CD4-positive, alpha-beta T cell treated with Interleukin-15 for 1 hour (primary cell): ENCODE data around the gene PTPN22.
A peak's percentile ranks its signal among the peaks of the same experiment; 100 is the strongest.

Experiments used
- DNase-seq: peaks from one replicate; pipeline ENCODE4 v3.0.0-alpha.2; 2020

The PTPN22 gene

DNA sequence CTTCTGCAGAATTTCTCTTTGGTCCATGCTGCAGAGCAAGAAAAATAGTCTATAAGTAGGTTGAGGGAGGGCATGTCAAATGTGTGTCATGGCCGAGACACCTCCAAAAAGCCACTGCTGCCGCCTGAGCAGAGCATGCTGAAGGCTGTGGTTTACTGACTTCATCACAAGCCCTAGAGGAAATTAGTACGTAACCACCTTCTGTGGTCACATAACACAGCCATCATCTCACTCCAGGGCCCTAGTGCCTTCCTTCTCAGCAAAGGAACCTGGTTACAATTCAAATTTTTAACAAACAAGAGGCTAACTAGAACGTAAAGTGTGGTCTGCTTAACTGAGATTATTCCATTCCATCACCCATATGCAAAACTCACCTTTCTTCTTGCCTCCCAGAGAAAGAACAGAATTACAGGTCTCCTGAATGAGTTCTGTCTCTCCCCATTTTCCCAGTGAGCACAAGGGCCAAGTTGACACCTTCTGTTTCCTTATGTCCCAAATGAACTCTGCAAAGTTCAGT lies at the start of gene PTPN22:
PTPN22 (minus strand) TSS at position 116 of the 517 bp plus-strand sequence.
- peak; percentile 89 for DNase-seq

DNA sequence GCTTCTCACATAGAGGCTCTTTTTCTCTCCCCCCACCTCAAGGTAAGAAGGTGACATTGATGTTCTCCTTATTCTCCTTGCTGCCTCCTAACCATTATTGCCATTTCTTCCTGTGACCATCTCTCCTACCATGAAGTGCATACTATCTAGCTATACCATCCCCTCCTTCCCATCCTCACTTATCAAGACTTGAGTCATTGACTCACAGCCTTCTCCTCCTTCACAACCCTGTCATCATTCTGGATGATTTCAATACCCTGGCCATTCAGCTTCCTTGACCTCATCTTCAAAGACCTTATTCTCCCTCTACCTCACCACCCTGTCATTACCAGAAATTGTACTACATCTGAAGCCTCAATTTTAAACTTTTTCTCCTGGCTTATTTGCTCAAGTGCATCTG lies 46.7 kb upstream of the PTPN22 start:
- no peak for DNase-seq

DNA sequence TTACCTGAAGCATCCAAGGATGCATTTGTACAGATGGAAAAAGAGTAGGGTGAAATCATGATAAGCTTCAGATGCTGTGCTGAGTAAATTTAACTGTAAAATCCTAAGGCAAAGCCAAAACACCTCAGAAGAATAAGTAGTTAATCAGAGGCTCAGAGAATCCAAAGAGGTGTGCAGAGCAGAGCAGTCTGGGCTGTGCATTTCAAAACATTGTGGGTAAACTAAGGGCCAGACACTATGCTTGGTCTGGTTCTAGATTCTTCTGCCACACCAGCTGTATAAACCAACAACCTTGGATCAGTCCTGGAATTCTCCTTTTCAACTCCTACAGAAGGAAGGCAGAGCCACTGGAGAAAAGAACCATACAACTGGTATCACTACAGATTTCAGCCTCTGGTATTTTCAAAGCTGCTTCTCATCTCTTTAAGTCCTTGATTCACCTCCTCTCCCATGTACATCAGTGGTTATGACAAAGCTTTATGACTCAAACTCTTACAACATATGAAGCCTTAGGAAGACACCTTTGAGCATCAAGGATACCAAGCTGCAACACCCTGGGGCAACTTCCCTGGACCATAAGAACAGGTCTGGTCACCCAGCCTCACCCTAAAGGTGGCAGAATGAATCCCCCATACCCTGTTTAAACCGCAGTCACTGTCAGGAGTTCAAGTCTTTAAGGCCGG lies 46.0 kb upstream of the PTPN22 start:
- no peak for DNase-seq

DNA sequence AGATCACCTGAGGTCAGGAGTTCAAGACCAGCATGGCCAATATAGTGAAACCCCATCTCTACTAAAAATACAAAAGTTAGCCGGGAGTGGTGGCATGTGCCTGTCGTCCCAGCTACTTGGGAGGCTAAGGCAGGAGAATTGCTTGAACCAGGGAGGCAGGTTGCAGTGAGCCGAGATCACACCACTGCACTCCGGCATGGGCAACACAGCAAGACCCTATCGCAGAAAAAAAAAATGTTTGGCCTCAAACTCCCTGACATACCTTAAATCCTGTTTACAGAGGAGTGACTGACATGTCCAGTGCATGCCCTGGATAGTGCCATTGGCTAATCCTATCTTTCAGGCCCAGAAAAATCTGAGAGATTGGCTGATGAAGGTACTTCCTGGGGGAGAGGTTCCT lies 45.5 kb upstream of the PTPN22 start:
- DNase-seq, result no peak

DNA sequence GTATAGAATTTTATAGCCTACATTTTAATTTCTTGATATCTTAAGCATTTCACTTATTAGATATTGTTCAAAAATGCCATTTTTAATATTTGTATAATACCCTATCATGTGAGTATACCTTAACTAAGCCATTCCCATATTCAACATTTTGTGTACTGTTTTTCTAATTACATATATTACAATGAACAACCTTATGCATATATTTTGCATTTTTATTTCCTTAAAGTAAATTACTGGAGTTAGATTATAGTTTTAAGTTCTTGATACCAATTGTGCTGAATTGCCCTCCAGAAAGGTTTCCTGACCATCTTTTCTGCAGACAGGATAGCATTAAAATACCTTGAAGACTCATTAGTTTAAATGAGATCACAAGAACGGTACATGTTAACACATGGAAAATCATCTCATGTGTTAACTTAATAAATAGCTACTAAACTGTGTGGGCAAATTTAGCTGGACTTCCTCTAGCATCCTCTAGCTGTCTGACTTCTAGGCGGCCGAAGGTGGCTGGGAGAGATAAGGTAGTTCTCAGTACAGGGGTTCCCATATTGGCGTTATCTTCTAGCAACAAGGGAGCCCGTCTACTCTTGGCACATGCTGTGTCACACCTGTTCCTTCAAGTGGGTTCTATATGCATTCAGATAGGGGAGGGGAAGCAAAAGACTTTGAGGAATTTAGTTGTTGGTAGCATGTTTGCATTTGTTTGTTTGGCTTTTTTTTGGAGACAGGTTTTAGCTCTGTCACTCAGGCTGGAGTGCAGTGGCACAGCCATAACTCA lies 42.6 kb upstream of the PTPN22 start:
- no peak for DNase-seq

DNA sequence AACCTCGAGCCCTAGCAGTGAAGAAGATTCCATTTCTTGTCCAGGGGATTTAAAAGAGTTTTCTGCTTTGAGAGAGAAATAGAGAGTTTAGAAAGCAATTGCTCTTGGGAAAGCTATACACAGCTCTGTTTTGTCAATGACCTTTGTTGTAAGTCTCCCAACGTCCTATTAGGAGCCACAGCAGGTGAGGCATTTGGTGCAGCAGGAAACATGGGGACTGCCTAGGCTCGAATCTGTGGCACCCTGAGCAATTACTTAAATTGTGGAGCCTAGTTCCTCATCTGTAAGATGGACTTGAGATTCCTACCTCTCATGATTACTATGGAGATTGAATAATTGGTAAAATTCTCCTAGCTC lies 41.8 kb upstream of the PTPN22 start:
- no peak for DNase-seq

DNA sequence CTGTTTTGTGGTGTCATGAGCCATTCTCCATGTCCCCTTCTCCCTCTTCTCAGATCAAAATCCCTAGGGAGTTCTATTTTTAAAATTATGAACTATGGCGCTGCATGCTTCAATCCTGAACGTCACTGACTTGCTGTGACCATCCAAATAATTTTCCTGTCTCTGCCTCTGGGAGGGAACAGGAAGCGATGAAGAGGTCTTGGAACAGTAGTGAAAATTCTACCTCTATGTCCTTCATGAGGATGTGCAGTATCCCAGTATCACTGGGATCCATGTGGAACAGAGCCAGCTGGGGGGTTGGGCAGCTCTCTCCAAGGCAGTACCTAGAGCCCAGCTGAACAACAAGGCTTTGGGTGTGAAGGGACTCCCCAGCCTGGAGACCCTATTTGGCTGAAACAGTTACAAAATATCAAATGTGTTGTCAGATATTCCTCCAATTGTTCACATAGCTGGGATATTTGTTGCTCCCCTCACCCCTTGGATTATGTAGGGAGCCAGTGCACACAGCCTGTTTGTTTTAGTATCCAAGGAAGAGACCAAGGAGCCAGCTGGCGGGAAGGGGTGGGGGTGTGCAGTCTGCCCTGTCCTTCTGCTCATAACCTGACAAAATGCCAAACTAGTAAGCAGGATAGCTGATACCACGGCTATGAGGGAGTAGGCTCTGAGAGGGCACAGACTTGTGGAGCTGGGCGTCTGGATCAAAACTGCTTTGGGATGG lies 41.2 kb upstream of the PTPN22 start:
- DNase-seq, result no peak

DNA sequence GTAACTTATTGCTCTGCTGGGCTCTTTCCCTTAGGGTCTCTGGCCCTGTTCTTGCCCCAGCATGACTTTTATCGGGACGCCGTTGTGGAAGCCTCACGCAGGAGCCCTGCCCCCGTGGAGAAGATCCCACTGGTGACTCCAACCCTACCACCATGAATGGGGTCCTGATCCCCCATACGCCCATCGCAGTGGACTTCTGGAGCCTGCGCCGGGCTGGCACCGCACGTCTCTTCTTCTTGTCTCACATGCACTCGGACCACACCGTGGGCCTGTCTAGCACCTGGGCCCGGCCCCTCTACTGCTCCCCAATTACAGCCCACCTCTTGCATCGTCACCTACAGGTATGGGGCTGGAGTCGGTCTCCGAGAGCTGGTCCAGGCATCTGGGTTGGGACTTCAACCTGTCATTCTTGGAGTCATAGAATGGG lies 33.9 kb upstream of the PTPN22 start:
- no peak for DNase-seq

- DNase-seq, result peak; percentile 99
These were observed 33.3 kb upstream of the PTPN22 start, which contains the start of the genes AP4B1 and DCLRE1B for GRCh38 chr1:113904674-113905434. Gene AP4B1 (minus strand): TSS chr1:113904799. CDS start chr1:113904717, 82 bp downstream. Gene DCLRE1B (plus strand): TSS chr1:113905326. CDS start chr1:113905587, 261 bp downstream.

DNA sequence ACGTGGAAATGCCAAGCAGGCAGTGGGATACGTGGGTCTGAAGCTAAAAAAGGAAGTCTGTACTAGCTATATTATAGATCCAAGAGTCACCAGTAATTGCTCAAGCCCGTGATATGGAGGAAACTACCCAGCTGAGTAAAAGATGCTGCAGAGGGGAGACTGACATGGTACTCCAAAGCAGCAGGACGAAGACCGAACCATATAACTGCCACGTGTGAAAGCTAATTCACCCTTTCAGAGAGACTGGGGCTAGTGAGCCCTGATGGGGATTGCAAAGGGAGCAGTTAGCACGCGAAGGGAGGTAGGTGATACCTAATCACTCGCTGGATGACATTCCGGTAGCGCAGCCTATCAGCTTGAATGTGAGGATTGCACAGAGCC lies 32.8 kb upstream of the PTPN22 start:
- DNase-seq, result no peak

GRCh38 chr1:113903501-113904292 lies 32.2 kb upstream of the PTPN22 start:
- no peak for DNase-seq

- DNase-seq, result no peak
These were observed 29.7 kb upstream of the PTPN22 start for GRCh38 chr1:113901191-113901590.

DNA sequence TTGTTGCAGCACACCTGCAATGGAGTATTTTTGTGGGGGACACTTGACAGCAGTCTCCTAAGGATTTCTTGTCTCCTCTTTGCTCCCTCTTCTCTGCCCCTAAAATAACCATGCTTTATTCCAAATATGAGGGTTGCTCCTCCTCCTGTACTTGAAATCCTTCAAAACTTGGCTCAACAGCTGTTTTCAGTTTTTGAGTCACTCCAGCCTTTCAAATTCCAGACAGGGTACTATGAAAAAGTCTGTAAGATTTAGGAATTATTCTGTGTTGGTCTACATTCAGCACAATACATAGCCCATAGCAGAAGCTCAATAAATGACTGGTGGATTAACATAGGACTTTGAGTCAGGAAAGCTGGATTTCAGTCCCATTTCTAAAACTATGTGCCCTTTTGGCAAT lies 27.6 kb upstream of the PTPN22 start:
- DNase-seq, result no peak

GRCh38 chr1:113898241-113898814 lies 26.8 kb upstream of the PTPN22 start:
- DNase-seq, result no peak

DNA sequence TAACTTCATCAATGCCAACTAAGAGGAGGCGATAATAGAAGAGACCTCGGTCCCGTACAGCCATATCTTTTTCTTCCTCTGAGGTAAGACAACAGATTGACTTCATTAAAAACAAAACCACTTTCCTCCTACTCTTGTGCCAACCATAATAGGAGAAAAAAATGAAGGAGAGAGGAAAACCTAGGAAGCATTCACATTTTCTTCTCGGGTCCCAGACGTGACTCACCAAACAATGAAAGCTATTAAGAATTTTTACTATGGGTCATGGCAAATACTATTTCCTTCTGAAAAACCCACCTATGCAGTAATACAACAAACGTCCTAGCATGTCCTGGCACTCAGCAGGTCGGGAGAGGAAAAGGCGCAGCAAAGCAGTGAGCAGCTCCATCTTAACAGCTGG lies 24.4 kb upstream of the PTPN22 start:
- DNase-seq, result no peak

- no peak for DNase-seq
These were observed 23.6 kb upstream of the PTPN22 start for GRCh38 chr1:113895098-113895497.

GRCh38 chr1:113893267-113893666 lies 21.8 kb upstream of the PTPN22 start:
- no peak for DNase-seq

- no peak for DNase-seq
These were observed 20.2 kb upstream of the PTPN22 start for GRCh38 chr1:113891631-113892220.

DNA sequence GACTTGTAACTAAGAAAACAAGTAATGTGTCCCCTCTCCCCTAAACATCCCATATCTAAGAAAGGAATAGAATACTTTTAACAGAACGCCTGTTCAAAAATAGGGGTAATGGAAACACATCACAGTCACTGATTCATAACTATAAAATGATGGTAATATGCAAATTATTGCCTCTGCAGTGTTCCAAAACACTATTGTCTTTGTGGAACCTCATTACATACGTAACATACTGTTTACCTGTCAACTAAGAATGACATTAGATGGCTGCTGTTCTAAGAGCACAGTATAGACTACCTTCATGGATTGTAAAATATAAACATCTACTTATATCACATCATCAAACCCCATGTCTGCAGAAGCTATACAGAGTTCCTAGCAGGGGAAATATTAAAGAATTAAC lies 19.3 kb upstream of the PTPN22 start:
- DNase-seq, result no peak

DNA sequence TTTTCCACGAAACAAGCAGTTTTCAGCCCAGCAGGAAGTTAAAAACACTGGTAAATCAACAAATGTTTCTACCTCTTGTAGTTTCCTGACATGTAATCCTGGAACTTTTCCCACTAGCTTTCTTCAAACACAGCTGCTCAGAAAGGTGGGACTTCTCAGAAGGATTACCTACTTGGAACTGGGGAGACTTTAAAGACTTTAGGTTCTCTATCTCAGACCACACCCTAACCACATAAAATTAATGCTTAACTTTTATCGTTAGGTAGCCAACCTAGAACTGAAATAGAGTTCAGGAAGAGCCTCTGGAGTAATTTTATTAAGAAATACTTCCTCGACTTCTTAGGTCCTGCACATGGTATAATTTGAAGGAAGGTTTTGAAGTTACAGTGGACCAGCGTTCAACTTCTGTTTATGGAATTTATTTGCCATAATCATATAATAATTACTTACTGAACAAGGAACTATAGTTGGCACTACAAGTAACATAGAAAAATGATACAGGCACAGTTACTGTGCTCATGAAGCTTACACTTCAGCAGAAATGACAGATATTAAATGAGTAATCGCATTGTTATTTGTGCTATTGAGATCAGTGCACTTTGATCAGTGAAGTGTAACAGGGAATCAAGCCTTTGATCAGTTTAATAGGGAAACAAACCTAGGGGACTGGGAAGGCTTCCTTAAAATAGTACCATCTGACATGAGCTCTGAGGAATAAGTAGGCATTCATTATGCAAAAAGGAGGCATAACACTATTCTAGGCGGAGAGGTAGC lies 16.1 kb upstream of the PTPN22 start, which contains the start of gene BCL2L15:
BCL2L15 (minus strand) TSS at position 180 of the 774 bp plus-strand sequence. CDS start 206 bp downstream, outside the sequence.
- no peak for DNase-seq
